Upper lobe of left lung (tissue), 4 donors: ENCODE data around the gene SP100.

Experiments
- EP300 ChIP-seq, 4 donors: sonication (generic); formaldehyde crosslinking; IDR thresholded peaks; one replicate each; pipeline ENCODE4 v1.5.1; 2017; ENCODE audit warnings: antibody characterized with exemption in 4 of 4, control low read depth in 2 of 4
- TF ChIP-seq, protein P1 (sequence below), 6 experiments: fragments of 450-650 bp in 4 of 6; fragments of 200-600 bp in 2 of 6; sonication (generic) in 2 of 6; IDR thresholded peaks; one replicate each; pipeline ENCODE4 v1.5.1; 2016 to 2019; ENCODE audit warnings: antibody characterized with exemption in 6 of 6

DNA sequence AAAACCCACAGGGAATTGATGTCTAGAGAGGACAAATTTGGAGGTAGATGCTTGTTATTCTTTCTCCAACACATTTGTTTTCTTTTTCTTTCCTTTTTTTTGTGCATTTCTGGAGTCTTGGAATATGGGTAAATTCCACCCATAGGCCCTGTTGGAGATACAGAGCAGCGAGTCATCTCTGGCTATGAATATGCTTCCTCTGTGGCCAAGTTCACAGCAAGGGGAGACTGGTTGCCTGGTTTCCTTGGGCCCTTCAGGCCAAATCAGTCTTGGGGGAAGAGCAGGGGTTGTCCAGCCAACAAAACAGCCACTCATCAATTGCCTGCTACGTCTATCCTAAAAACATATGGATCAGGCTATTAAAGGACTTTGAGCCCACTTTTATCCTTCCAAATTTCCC lies 27.5 kb downstream of the SP100 start:
- TF ChIP-seq, protein P1, sequence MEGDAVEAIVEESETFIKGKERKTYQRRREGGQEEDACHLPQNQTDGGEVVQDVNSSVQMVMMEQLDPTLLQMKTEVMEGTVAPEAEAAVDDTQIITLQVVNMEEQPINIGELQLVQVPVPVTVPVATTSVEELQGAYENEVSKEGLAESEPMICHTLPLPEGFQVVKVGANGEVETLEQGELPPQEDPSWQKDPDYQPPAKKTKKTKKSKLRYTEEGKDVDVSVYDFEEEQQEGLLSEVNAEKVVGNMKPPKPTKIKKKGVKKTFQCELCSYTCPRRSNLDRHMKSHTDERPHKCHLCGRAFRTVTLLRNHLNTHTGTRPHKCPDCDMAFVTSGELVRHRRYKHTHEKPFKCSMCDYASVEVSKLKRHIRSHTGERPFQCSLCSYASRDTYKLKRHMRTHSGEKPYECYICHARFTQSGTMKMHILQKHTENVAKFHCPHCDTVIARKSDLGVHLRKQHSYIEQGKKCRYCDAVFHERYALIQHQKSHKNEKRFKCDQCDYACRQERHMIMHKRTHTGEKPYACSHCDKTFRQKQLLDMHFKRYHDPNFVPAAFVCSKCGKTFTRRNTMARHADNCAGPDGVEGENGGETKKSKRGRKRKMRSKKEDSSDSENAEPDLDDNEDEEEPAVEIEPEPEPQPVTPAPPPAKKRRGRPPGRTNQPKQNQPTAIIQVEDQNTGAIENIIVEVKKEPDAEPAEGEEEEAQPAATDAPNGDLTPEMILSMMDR (IDR thresholded peaks at IDR 0.05), result no peak
- no peak for TF ChIP-seq EP300 (IDR thresholded peaks at IDR 0.05)
